GM19238 (cell line): ENCODE measurements around the gene BATF3.
A peak's percentile ranks its signal among the peaks of the same experiment; 100 is the strongest.

ENCODE experiments used
- DNase-seq: peaks from one replicate; pipeline ENCODE4 v3.0.0; 2011; ENCODE audit warnings: low spot score; ENCODE audit not compliant: insufficient read length

BATF3 gene

DNA sequence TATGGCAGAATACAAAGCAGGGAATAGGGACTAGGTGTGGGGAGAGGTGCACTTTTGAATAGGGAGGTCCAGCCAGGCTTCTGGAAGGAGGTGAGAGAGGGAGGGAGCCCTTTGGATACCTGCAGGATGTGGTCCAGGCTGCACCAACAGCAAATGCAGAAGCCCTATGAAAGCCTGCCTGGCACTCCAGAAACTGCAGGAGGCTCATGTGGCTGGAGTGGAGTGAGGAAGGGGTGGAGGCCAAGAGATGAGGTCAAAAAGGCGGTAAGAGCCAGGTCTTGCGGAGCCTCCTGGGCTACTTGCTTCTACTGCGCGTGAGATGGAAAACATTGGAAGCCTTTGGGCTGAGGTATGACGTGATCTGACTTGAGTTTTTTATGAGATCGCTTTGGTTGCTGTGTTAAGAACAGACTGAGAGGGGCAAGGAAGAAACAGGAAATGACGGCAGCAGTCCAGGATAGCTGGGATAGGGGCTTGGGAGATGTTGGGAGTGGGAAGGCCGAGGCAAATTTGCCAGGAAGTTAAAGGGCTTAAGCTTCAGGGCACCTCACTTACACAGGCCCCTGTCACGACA, 4.4 kb upstream of the BATF3 start:
- DNase-seq: no peak

GRCh38 chr1:212702672-212703071, 3.0 kb upstream of the BATF3 start:
- DNase-seq: no peak

- DNase-seq: no peak
Observed at GRCh38 chr1:212701910-212702309, 2.3 kb upstream of the BATF3 start.

DNA sequence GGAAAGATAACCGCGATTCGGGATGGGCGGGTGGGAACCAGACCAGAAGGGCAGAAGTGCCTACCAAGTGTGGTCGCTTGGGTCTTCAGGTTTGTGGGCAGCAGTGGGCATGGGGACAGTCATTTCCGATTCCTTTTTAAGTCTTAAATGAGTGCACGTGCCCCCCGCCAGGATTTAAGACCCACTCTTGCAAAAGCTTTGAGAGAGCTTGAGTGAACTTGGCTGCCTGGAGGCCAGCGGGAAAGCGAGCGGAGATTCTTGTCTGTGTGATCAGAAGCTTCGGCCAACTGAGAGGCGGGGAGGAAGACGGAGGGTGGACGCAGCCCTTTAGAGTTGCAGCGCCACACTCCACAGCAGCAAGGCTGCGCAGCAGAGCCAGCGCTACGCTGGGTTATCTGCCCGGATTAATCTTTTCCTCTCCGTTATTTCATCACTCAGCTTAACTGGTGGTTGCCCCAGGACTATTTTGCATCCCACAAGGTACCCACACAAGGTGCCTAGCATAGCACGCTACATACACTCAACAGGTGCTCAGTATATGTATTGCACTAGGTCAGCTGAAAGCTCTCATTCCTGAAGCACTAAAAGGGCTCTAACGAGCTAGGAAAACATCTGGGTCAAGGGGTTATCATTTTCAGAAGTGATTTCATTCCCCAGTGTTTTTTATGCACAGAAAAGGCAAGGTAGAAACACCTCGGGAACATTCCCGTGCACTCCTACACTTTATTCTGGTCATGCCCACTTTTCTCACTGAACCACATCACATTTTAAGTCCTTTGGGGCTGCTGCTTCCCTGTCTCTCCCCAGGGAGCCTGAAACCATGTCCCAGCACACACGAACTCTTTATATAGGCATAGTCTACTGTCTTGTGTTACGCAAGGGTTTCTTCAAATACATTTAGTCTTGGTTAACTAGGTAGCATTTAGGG, 1.5 kb upstream of the BATF3 start:
- DNase-seq: no peak

GRCh38 chr1:212700223-212700891, 717 bp upstream of the BATF3 start:
- peak; percentile 37 for DNase-seq

DNA sequence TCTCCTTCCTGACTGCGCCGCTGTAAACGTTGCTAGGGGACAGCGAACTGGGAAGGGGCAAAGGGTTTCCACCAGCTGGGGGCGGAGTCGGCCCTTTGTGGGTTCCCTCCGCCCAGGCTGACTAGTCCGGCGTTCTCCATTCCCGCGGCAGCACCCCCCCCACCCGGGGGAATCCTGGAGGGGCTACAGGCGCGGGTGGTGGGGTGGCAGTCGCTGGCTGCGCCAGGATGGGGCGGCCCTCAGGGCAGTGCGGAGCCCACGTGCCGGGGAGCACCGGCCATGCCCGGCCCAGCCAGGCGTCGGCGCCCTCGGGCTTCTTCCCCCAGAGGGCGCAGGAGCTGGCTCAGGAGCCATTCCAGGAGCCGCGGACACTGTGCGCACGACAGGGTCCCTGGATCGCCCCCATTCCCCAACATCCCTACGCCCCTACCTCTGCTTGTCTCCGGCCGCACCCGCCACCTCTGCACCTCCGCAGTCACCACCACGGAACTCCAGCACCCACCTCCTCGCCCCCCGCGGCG, 476 bp downstream of the BATF3 start:
- peak; percentile 58 for DNase-seq

GRCh38 chr1:212698467-212699103, 1.1 kb downstream of the BATF3 start:
- no peak for DNase-seq

DNA sequence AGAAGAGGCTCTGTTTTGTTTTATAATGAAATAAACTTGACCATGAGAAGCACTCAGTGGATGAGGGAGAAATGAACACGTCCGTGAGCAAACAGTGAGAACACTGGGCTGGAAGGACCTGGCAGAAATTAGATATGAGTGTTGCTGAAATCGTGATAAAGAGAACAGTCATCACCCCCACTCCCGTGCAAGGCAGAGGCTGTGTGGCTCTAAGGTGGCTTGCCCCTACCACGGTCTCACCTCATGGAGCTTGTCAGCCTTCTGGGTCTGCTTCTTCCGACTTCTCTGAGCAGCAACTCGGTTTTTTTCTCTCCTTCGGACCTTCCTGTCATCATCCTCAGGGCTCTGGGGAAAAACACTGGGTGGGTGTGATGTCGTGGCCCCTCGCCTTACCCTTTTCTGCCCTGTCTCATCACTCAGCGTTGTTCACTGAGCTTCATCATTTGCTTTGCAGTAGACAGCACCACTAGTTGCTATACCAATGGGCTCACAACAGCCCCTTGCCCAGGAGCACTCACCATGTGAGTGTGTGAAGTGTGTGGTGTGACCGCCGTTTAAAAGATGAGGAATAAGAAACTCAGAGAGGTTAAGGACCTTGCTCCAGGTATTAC, 2.8 kb downstream of the BATF3 start:
- DNase-seq: no peak

DNA sequence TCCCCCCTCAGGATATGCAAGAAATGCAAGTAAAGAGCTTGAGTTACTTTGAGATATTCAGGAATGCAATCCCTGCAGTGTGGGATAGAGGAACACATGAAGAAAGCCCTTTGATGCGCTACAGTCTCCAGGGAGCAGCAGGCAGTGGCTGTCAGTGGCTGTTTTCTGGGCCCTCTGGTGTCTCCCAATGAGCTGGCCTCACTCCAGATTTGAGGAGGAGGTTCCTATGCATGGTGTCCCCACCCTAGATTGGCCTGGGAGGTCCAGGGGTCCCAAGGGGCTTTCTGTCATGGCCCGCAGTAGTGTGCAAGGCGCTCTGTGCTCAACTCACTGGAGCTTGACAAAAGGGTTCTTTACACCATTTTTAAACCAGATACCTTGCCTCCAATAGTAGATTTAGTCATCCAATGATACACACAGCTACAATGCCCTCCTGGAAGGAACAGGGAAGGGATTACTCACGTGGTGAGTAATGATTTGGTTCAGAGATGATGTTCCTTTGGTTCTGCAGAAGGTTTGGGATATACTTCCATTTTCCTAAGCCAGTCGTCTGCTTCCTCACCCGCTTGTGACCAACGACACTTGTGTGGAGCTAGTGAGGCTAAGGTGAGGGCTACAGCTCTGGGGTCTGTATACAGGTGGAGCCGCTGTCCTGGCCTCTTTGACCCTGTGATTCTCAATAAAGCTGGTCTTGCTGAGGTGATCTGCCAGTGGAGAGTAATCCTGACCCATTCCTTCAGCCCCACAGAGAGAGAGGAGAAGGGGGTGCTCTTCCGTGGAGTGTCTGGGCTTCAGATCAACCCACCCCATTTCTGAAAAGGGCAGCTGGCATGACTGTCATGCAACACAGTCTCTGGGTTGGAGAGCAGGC, 6.6 kb downstream of the BATF3 start:
- no peak for DNase-seq

DNA sequence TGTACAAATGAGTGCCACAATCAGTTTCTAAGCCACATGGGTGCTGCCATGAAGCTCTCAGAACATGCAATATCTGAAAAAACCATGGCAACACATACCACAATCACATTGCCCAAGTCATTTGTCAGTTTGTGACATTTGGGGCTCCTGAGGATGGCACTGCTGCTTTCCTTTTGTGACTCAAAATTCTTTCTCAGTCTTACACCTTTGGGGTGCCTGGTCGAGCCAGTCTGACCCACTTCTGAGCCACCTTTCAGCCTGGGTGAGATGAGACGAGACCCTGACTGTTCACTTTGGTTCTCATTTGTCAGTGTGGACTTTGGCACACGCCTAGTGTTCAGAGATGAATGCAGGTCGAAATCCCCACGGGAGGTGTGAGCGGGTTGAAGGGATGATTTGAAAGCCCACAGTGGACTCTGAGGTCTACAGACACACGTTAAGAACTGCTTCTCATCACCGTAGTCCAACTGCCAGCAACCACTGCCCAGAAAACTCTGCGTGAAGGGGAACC, 8.0 kb downstream of the BATF3 start:
- DNase-seq: no peak

DNA sequence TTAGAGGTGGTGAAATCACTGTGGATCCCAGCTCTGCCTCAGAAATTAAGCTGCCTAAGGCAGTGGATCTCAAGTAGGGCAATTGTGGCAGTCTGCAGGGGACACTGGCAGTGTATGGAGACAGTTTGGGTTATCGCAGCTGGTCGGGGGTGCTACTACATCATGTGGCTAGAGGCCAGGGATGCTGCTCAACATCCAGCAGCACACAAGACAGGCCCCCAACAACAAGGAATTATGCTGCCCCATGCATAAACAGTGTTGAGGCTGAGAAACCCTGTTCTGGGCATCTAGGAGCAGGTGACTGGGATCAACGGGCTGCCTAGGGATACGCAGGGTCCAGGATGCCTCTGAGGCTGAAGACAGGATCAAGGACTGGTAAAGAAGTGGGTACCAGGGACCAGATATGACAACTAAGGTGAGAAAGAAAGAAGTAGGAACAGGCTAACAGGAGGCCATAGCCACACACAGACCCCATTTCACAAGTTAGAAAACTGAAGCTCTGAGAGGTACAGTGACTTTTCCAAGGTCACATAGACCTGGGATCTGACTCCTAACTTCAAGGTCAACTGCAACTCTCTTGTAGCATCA, 8.7 kb downstream of the BATF3 start:
- no peak for DNase-seq

- DNase-seq: no peak
Observed at GRCh38 chr1:212689758-212690529, 9.7 kb downstream of the BATF3 start.

DNA sequence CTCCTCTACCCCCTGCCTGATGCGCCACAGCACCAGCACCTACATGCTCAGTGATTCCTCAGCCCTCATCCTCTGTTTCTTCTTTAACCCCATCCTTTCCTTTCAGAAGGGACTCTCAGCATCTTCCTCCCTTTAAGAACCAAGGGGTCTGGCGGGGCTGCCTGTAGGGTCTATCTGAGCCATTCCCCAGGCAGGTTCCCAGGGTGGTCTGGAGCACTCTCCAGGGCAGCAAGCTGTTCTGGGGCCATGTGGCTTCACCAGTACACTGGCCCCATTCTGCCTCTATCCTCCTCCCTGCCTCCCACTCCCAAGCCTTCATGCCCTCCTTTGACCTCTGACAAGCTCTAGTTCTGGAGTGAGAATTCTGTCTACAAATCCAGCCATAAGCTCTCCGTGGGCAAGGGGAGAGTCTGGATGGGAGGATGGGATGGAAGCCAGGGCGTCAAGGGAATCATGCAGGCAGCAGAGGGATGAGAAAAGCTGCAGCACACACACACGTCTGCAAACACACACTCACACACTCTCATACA, 10.4 kb downstream of the BATF3 start:
- DNase-seq: no peak

DNA sequence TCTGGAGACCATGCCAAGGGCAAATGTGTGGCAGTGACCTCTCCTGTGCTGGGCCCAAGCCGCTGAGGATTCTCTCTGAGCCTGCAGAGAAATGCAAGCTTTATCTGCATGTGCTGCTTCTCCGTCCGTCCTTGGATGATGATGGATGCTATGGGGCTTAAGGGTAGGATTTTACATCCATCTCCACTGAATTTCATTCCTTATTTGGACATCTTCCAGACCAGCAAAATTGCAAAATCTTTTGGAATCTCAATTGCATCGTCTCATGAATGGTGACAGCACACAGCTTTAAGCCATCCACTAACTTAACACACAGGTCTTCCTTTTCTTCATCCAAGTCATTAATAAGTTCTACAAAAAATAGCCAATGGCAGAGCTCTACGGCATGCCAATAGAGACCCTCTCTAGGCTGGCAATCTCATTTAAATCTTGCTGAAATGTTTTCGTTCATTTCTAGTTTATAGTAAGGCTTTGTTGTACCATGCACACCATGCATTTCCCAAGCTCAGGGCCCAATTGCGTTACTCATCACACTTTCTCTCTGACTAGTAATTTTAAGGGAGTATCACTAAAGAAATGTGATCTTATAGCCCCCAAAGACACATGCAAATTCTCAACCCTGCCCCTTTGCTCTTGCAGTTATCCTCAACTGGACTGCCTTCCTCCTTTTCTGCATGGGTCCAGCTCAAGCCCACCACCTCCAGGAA, 11.1 kb downstream of the BATF3 start:
- DNase-seq: no peak

DNA sequence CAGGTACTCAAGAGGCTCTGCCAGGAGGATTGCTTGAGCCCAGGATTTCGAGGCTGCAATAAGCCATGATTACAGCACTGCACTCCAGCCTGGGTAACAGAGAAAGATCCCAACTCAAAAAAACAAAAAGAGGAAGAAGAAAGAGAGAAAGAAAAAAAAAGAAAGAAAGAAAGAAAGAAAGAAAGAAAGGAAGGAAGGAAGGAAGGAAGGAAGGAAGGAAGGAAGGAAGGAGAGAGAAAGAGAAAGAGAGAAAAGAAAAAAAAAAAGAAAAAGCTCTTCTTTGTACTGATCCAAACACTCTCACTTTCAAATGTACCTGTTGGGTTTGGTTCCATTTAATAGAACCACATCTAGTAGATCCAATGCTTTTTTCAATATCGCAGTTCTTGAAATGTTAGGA, 11.8 kb downstream of the BATF3 start:
- no peak for DNase-seq

DNA sequence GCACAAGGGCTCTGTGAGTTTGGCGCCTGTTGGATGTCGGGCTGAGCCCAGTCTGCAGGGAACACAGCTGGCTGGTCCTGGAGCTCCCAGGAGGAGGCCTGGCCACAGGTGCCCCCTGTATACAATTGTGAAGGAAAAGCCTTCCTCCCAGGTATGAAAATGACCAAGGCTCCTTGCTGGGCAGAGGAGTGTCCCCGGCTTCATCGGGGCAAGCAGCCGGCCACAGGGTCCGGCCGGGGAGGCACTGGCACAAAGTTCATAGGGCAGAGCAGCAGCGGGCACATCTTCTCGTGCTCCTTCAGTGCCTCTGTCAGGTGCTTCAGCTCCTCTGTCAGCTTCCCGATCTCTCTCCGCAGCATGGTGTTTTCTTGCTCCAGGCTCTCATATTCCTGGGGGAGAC, 13.0 kb downstream of the BATF3 start:
- no peak for DNase-seq

DNA sequence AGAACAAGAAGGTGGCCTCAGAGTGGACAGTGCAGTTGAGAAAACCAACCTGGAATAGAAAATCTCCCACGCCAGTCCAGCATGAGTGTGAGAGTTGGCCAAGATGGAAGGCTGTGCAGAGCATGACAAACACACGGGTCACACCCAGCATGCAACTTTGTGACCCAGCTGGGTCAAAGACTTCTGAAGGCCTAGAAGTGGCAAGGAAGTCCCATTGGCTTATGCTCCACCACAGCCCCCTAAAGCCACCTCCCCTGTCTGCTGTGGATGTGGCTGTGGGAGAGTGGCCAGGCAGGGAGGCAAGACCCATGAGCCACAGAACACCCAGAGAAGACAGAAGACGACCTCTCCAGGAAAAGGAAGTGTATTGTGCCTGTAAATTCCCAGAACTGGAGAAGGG, 13.6 kb downstream of the BATF3 start:
- no peak for DNase-seq

DNA sequence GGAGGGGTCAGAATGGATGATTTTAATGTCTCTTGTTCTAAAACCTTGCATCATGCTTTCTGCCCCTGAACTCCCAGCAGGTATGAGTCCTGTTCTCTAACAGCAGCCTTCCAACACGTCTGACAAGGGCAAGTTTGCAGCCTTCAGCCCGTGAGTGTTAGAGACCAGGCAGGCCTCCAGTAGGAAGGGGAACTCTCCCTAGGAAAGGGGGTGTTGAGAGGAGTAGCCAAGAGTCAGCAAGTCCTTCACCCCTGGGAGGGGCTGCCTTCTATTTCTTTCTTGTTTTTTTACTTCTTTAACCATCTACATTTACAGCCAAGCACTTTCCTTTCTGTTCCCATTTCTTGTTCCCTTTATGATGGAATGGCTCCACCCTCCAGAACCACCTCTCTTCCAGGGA, 14.2 kb downstream of the BATF3 start:
- DNase-seq: no peak
